ENCODE results near the gene VAMP1. TPM values are rescaled to one million over a fixed set of nuclear protein-coding genes. Genes with fewer than 3 reads are reported as not detected.

The VAMP1 gene
- total and polyA plus RNA-seq, 9 of the 15 experiments (the other 6 are each of a cell fraction or from before 2014, with no cell fraction given) = 0.76 to 13.2 (median 4.2) TPM

DNA sequence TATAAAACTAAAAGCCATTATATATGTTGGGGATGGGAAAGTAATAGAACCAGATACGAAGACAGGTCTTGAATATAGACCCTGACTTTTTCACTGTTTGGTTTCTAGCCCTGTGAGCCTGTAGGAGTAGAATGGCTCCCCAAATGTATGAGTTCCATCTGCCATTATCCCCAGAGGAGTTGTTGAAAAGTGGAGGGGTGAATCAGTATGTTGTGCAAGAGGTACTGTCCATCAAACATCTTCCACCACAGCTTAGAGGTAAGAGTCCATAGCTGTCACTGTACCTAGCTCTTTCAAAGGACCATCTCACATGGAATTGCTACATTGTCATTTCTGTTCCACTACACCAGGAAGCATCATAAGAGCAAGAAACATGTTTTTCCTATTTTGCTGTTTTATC is 24.5 kb upstream of the VAMP1 start:
- H3K27me3 ChIP-seq (ENCODE audit: control insufficient read depth in 2 of 2, insufficient read depth in 2 of 2, low read length in 2 of 2) = no peaks in the 10 kb centered on the region
- WGBS (ENCODE audit: insufficient coverage, low coverage, missing lambda C conversion rate) = 44% methylated on average over 1 of the region's 1 CpG
- H3K79me2 ChIP-seq (ENCODE audit: control insufficient read depth, insufficient read depth, low read length) = peaks cover 44% of the 10 kb centered on the region
- in situ Hi-C loops (cut with MboI) (no loop called here), intact Hi-C loops (cut with micrococcal nuclease) (loop anchor here (2.0 kb wide), 1 partner anchor 40 kb away; the partner anchor contains the start of gene GAPDH)
- H3K36me3 ChIP-seq (ENCODE audit: control insufficient read depth, insufficient read depth, low read length) = peaks cover 53% of the 10 kb centered on the region
- peak in 1 of 4 experiments; percentile 11 for DNase-seq (ENCODE audit: extremely low read depth in 1 of 4, low spot score in 3 of 4)
- POLR2A ChIA-PET = interaction anchor here (0.6 to 1.0 kb wide), 3 partner anchors 34 to 186 kb away, joined by 3 read pairs; no protein-coding TSS in a partner anchor
- H3K9ac ChIP-seq (ENCODE audit: insufficient read depth in 1 of 2, low read depth in 2 of 2, low read length in 2 of 2) = peak overlapping the region in 1 of 2 experiments; percentile 83; a peak in 2 of 4 replicates
- peaks cover 0 to 15% of the 10 kb centered on the region in 2 experiments; a peak in 3 of 5 replicates for H3K4me1 ChIP-seq (replicated peaks in 1 of 2; ENCODE audit: control insufficient read depth in 2 of 2, insufficient read depth in 2 of 2, low read length in 2 of 2)
- FAIRE-seq = no peak
- peak overlapping the region; percentile 89 for H3K4me2 ChIP-seq (ENCODE audit: insufficient read depth, low read length)
- TF ChIP-seq CEBPG (CRISPR knock-in tag; IDR thresholded peaks at IDR 0.05) (peak; percentile 47; the same call in 1 of the 2 replicates), CEBPG (tag; conservative IDR thresholded peaks at IDR 0.05 in 1 of 2, IDR thresholded peaks at IDR 0.05 in 1 of 2) (peak in 1 of 2 experiments; percentile 59; a peak in 1 of 4 replicates), MYC (IDR thresholded peaks at IDR 0.05; ENCODE audit: low read depth, low read length) (no peak), MYC (CRISPR knock-in tag; IDR thresholded peaks at IDR 0.05; ENCODE audit: borderline replicate concordance, low read depth) (no peak), MEIS2 (IDR thresholded peaks at IDR 0.05; ENCODE audit: partially characterized antibody) (peak; percentile 25), SUPT5H (IDR thresholded peaks at IDR 0.05) (0 out of 2 replicates have a peak, but pooled peaks have one; percentile 12), CEBPB (tag; IDR thresholded peaks at IDR 0.05) (peak; percentile 90), ZNF232 (CRISPR knock-in tag; IDR thresholded peaks at IDR 0.05) (no peak)
- TF ChIP-seq, protein P1, sequence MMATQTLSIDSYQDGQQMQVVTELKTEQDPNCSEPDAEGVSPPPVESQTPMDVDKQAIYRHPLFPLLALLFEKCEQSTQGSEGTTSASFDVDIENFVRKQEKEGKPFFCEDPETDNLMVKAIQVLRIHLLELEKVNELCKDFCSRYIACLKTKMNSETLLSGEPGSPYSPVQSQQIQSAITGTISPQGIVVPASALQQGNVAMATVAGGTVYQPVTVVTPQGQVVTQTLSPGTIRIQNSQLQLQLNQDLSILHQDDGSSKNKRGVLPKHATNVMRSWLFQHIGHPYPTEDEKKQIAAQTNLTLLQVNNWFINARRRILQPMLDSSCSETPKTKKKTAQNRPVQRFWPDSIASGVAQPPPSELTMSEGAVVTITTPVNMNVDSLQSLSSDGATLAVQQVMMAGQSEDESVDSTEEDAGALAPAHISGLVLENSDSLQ (IDR thresholded peaks at IDR 0.05) = peak; percentile 79
- no peaks in the 10 kb centered on the region for H4K20me1 ChIP-seq (replicated peaks; ENCODE audit: control insufficient read depth, insufficient read depth, low read length)
- no peak for ATAC-seq
- H3K9me1 ChIP-seq (ENCODE audit: control insufficient read depth, insufficient read depth, low read length) = no peaks in the 10 kb centered on the region
- no peaks in the 10 kb centered on the region for H3K9me3 ChIP-seq (replicated peaks; ENCODE audit: control insufficient read depth, insufficient read depth, low read depth, low read length)
- H3K4me3 ChIP-seq = peak overlapping the region; percentile 50
- BruUV-seq (replicated peaks) = no TSS peak
- H2AFZ ChIP-seq (ENCODE audit: low read depth, low read length) = no peak overlapping the region
- CTCF ChIA-PET (ENCODE audit: low intra/inter-chr PET ratio) = no interaction called here
- H3K27ac ChIP-seq (ENCODE audit: extremely low read depth, low read depth, low read length) = peak overlapping the region; percentile 86; the same call in 2 of the 3 replicates
